Glomerular endothelial cell (primary cell): Measurements from ENCODE around the gene UGT3A2. TPM values are rescaled to one million over a fixed set of nuclear protein-coding genes. Genes with fewer than 3 reads are reported as not detected.
A peak's percentile ranks its signal among the peaks of the same experiment; 100 is the strongest.

ENCODE experiments used
- DNase-seq: peaks from one replicate; pipeline ENCODE4 v3.0.0-alpha.2; 2011; ENCODE audit warnings: low read depth, low spot score; ENCODE audit errors: extremely low read depth
- total RNA-seq: library from RNA; depleted of rRNA; stranded (reverse); fragments of >200 nt; gene quantifications from 2 replicates; pipeline ENCODE4 v1.2.3, GENCODE V29; 2015

UGT3A2 gene
- not detected in 2 replicates for total RNA-seq

DNA sequence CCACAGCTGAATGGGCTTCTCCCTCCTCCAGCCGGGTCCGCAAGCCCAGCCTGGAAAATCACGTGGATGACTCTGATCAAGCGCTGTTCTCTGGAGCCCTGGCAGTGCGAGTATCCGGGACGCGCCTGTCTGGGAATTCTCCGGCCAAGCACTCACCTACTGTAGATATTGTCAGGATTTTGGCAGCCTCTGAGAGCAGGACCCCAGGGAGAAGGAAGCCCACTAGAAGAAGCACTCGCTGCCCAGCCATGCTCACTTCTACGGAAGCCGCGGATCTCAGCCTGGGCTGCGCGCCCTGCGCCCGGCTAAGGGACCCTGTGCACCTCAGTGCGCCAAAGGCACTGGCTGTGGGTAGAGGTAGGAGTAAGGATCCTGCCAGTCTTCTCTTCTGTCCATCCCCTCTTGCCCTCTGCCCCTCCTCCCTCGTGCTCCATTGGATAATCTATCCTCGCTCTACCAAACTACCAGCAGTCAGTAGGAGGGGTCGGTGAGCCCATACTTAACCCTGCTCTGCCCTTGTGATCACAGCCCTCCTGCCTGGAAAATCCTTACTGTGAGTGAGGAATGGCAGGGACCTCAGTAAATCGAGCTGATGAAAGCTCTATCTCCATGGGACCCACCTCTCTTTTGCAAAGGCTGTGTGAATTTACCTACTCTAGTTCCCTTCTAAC lies at the start of gene UGT3A2:
TSS of gene UGT3A2 (minus strand) at position 343 of the 671 bp plus-strand sequence. CDS start at position 250, 93 bp downstream.
- DNase-seq, result no peak

DNA sequence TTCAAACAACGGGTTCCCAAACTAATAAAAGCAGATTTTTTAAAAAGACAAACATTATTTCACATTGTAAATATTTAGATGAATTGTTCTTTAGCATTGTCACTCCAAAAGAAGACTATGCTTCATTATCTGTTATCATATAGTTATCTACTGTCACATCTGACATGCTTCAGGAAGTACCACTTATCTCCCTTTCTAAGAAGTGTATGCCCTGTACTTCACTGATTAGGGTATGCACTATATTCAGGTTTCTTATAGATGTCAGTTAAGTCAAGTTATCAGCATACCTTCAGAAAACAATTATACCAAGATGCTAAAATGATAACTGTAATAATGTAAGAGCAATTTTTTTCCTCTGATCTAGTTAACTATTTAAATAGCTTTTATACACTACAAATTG lies 44.6 kb upstream of the UGT3A2 start:
- no peak for DNase-seq

DNA sequence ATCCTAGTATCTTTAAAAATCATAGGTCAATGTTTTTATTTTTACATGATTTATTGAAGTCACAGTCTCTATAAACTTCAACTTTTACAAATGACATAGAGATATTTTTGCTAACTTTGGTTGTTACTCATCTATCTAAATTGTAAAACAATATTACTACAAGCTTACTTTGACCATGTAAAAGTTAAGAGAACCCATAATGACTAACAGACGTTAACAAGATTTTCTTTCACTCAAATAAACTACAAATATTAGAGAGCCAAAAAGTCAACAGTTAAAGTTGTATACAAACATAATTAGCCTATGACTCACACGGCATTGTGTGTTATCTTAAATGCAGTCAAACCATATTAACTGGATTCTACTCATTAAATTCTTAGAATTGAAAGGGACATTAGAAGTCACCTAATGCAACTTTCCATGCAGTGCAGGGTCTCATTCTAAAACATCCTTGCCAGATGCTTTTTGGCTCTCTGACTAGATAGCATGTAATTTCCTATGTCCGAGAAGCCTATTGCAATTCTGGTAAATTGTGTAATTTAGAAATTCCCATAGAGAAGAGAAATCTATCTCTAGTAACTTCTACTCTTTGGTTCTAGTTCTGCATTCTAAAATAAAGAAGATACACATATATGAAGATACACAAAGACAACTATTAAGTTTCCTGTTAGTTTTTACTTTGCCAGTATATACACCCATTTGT lies 42.2 kb upstream of the UGT3A2 start:
- DNase-seq, result no peak

DNA sequence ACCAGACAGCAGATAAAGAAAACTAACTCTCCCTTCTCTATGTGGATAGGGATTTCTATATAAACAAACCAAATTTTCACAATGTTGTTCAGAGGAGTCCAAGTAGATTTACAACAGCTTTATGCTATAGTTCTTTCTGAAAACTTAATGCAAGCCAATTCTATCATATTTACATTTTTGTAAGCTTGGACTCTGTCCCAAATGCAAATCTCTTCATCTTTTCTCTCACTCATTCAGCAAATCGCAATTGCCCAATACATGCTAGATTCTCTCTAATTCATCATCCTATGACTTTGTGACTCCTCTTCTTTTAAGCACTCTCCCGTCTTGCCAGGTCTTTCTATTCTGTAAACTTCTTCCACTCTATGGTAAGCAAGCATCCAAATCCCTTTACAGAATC lies 39.1 kb upstream of the UGT3A2 start:
- DNase-seq, result no peak

GRCh38 chr5:36099748-36100147 lies 33.1 kb upstream of the UGT3A2 start:
- no peak for DNase-seq

DNA sequence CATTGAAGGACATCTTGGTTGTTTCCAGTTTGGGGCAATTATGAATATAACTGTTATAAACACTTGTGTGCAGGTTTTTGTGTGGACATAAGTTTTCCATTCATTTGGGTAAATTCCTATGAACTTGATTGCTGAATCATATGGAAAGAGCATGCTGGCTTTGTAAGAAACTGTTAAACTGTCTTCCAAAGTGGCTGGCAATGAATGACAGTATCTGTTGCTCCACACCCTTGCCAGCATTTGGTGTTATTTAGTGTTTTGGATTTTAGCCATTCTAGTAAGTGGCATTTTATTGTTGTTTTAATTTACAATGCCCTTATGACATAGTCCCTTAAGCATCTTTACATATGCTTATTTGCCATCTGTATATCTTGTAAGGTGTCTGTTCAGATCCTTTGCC lies 29.8 kb upstream of the UGT3A2 start:
- no peak for DNase-seq

DNA sequence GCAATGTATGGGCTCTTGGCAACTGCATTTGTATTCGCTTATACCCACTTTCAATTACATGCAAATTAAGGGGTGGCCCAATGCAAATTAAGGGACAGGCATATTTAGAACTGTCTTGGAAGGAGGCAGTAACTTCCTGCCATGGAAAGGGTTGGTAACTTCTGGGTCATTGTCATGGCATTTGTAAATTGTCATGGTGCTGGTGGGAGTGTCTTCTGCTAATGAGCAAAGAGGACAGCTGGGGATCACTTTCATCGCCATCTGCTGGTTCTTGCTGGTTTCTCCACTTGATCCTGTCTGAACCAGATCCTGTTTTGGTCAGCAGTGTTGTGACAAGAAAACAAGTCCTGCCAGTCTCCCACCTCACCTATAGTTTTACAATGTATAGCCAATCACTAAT lies 23.3 kb upstream of the UGT3A2 start:
- DNase-seq, result no peak

DNA sequence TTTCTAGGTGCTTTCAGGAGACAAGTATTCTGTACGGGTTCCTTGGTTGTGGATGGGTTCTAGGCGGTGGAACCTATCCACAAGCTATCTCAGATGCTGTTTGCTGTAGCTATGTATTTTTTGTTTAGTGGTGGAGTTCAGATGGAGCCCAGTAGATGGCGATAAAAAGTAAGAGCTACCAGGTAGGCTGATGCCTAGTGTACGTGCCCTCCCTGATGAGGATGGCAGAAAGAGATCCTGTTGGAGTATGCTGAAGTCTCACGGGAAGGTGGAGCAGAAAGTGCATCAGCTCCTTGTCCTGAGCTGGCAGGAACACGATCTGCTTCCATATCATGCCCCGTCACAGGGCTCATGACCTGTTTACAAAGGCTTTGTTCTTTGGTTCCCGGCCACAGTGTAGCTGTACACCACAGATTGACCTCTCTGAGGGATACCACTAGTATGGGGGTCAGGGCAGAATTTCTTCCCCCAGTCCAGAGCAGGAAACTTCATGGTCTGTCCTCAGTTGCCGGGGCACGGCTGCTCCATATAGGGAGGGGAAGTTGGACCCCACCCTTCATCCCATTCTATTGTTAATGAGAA lies 12.6 kb upstream of the UGT3A2 start:
- DNase-seq, result peak; percentile 22

- DNase-seq, result no peak
Observed at GRCh38 chr5:36078430-36078829, 11.7 kb upstream of the UGT3A2 start.

DNA sequence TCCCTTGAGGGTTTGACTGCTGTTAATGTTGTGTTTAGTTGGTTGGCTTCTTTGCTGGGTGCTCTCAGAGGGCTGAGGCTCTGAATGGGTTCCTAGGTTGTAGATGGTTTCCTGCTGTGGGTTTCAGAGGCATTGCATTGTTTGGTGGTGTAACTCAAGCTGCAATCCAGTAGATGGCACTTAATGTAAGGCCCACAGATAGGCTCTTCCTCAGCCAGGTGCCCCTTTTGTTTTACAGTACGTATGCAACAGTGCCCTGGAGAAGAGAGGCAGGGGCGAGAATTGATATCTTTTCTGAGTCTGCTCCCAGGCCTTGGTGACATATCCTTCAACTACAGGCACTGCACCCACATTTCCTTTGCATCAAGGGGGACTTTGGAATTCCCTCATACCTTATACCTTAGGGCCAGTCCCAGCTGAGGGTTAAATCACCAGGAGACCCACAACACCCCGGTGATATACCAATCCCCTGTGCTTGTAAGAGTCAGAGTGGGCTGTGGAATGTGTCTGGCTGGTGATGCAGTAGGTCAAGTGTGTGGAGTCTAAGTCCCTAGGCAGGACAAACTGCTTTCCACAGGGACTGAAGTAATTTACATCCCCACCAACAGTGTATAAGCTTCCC lies 7.0 kb upstream of the UGT3A2 start:
- no peak for DNase-seq

- DNase-seq, result no peak
Observed at GRCh38 chr5:36070687-36071571, 4.2 kb upstream of the UGT3A2 start.

DNA sequence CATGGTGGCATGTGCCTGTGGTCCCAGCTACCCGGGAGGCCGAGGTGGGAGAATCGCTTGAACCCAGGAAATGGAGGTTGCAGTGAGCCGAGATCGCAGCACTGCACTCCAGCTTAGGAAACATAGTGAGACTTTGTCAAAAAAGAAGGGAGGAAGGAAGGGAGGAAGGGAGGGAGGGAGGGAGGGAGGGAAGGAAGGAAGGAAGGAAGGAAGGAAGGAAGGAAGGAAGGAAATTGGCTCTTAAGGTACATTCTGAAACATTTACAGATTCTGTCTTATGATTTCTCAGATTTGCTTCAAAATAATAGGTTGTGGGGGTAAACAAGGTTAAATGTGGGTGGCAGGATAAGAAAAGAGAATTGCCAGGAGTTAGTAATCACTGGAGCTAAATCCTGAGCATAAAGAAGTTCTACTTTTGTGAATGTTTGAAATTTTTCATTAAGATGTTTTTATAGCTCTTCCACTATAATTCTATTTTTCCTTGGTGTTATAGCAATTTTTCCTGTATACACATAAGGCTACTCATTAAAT lies 2.1 kb upstream of the UGT3A2 start:
- DNase-seq, result no peak

- no peak for DNase-seq
Observed at GRCh38 chr5:36066001-36066539, 612 bp downstream of the UGT3A2 start.

DNA sequence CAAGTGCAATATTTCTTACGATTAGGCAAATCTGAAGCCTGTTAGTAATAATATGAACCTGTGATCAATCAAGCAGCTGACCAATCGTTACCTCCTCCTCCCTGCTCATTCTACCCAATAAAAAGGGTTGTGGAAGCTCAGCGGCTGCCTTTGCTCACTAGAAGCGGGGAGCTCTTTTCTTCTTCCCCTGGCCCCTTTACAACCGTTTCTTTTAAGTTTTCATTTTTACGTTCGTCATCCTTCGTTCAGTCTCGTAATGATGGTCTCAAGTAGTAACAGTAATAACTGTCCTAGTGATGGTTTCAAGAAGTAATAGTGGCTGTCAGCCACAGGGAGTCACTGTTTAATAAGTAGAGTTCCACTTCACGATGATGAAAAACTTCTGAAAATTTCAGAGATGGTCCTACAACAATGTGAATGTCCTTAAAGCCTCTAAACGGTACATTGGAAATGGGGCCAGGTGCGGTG lies 6.2 kb downstream of the UGT3A2 start:
- no peak for DNase-seq

DNA sequence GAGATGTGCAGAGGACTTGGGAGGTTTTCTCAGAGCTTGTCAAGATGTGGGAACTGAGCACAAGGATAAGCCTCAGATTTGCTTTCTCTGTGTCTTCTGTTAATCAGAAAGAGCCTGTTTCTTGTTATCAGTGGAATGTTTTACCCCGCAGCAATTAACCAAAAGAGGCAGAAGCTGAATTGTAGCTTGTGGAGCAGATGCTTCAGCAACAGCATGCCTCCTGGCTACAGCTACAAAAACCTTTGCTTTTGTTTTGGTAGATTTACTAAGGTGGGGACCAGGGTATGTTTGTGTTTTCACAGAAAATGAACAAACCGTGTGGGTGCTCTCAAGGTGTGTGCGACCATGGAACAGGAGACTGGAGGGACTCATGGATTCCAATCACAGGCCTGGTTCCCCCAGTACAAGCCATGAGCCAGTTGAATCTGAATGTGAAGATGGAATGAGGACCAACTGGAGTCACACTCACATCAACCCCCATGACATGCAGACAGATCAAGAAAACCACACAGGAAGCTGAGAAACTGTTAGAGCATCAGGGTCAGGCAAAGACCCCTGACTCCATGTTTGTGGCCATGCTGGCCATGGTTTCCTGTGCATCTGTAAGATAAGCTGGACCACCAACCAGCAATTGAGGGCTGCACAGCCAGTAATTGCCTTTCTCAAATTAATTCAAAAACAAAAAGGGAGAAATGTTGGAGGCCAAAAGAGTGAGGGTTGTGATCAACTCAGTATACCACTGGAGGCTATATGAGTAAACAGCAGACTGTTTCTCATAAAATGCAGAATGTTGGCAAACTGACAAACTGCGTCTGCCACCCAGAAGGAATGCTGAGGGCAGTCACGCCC lies 6.9 kb downstream of the UGT3A2 start:
- no peak for DNase-seq

GRCh38 chr5:36058776-36059175 lies 7.9 kb downstream of the UGT3A2 start:
- no peak for DNase-seq

DNA sequence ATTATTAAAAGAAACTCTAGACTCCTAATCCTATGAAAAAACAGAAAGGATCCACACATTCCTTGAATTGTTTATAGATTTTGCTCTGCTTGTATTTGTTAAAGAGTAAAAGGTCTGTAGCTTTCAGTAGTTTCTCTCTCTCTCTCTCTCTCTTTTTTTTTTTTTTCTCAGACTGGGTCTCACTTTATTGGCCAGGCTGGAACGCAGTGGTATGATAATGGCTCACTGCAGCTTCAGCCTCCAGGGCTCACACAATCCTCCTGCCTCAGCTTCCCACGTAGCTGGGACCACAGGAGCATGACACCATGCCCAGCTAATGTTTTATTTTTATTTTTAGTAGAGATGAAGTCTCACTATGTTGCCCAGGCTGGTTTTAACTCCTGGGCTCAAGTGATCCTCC lies 9.3 kb downstream of the UGT3A2 start:
- DNase-seq, result no peak

- no peak for DNase-seq
Observed at GRCh38 chr5:36056422-36056821, 10.3 kb downstream of the UGT3A2 start.

DNA sequence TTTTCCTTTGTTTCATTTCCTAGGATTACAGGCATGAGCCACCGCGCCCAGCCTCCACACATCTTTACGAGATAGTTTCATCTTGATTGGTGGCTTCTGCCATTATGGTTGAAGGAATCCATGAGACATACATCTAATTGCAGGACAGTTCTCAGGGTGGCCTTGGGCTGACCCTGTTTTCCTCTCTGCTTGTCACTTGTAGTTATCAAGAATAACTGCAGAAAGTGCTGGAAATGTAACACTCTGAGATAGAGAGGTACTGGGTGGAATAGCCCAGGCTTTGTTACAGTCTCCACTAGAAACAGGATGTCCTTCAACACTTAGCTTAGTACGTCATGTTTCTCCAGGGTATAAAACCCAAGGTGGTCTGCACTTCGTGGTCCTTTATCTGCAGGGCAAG lies 10.7 kb downstream of the UGT3A2 start:
- no peak for DNase-seq
